HUES6 (cell line): ENCODE measurements around the gene RAPGEF4.

Experiments
- H3K27ac ChIP-seq: 2 replicates; pipeline ENCODE4 v1.7.0; 2013; ENCODE audit warnings: low read depth, mild to moderate bottlenecking, low read length, inconsistent platforms
- H3K27me3 ChIP-seq: 2 replicates; pipeline ENCODE4 v1.6.1; 2013; ENCODE audit warnings: low read length; ENCODE audit not compliant: control insufficient read depth, insufficient read depth
- H3K36me3 ChIP-seq: 2 replicates; pipeline ENCODE4 v1.6.1; 2013; ENCODE audit warnings: low read length; ENCODE audit not compliant: control insufficient read depth, insufficient read depth
- H3K4me1 ChIP-seq: 2 replicates; pipeline ENCODE4 v1.6.1; 2013; ENCODE audit warnings: low read length; ENCODE audit not compliant: control insufficient read depth, insufficient read depth
- H3K4me3 ChIP-seq: 2 replicates; pipeline ENCODE4 v1.5.1; 2013; ENCODE audit warnings: low read depth, low read length
- H3K9ac ChIP-seq: one replicate; pipeline ENCODE4 v1.6.1; 2013; ENCODE audit warnings: mild to moderate bottlenecking, low read length
- H3K9me3 ChIP-seq: 2 replicates; pipeline ENCODE4 v1.6.1; 2013; ENCODE audit warnings: low read depth, low read length; ENCODE audit not compliant: control insufficient read depth, insufficient read depth

RAPGEF4 gene

GRCh38 chr2:172751564-172751963 is 15.9 kb downstream of the RAPGEF4 start:
- Histone ChIP-seq H3K27me3 (no peaks in the 10 kb centered on the region), H3K4me3 (no peak overlapping the region), H3K4me1 (no peaks in the 10 kb centered on the region)

DNA sequence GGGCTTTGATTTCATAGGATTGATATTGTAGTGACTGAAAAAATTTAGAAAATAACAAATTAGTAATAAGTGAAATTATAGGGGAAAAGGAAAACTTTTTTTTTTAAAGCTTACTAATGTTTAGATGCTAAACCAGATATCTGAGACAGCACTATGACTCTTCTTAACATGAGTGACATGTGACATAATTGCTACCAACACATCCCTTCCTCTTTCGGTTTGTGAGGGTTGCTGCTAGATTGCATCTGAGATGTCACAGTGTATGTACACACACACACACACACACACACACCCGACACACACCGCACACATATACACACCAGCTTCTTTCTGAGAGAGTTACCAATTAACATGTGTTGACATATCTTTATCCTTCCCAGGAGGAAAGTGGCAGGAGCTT is 18.0 kb downstream of the RAPGEF4 start:
- Histone ChIP-seq H3K27ac (no peak overlapping the region), H3K9me3 (peaks cover 15% of the 10 kb centered on the region), H3K27me3 (no peaks in the 10 kb centered on the region), H3K9ac (no peak overlapping the region), H3K4me3 (no peak overlapping the region), H3K36me3 (no peaks in the 10 kb centered on the region), H3K4me1 (no peaks in the 10 kb centered on the region)

More at GRCh38 chr2:172751564-172751963, 15.9 kb downstream of the RAPGEF4 start:
- H3K27ac ChIP-seq = no peak overlapping the region
- no peaks in the 10 kb centered on the region for H3K36me3 ChIP-seq
- H3K9me3 ChIP-seq = peaks cover 26% of the 10 kb centered on the region
- H3K9ac ChIP-seq = no peak overlapping the region

GRCh38 chr2:172759441-172759840 is 23.8 kb downstream of the RAPGEF4 start:
- Histone ChIP-seq H3K36me3 (no peaks in the 10 kb centered on the region), H3K27me3 (no peaks in the 10 kb centered on the region), H3K4me3 (no peak overlapping the region), H3K9ac (no peak overlapping the region), H3K9me3 (peaks cover 10% of the 10 kb centered on the region; the same call in 1 of the 2 replicates), H3K27ac (no peak overlapping the region), H3K4me1 (no peaks in the 10 kb centered on the region)

DNA sequence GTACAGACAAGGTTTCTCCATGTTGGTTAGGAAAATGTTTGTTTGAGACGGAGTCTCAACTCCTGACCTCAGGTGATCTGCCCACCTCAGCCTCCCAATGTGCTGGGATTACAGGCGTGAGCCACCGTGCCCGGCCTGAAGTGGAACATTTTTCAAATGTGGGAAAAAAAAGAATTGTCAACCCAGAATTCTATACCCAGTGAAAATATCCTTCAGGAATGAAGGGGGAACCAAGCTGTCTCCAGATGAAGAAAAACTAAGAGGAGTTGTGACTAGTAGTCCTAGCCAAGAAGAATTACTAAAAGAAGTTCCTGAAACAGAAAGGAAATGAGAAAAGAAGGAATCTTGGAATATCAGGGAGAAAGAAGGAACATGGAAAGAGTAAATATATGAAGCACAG is 25.7 kb downstream of the RAPGEF4 start:
- Histone ChIP-seq H3K9ac (no peak overlapping the region), H3K27me3 (no peaks in the 10 kb centered on the region), H3K36me3 (no peaks in the 10 kb centered on the region), H3K4me3 (no peak overlapping the region), H3K27ac (no peak overlapping the region), H3K4me1 (no peaks in the 10 kb centered on the region), H3K9me3 (peaks cover 10% of the 10 kb centered on the region; the same call in 1 of the 2 replicates)

DNA sequence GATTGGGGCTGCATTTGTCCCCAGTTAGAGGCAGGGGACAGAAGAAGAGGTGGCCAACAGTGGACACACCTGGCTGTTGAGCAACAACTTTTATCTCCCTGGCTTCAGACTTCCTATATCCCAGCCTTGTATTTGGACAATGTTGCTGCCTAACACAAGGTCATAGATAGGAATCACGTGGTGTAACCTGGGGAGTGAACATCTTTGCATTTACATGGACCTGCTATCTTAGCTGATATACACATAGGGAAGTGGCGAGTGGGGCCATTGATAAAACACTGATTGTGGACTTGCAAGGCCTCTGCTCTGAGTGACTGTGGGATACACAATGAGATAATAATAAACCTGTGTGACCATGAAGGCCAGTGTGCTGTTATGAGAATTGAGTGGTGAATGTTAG is 26.9 kb downstream of the RAPGEF4 start:
- H3K36me3 ChIP-seq = no peaks in the 10 kb centered on the region
- H3K4me1 ChIP-seq = no peaks in the 10 kb centered on the region
- no peaks in the 10 kb centered on the region for H3K27me3 ChIP-seq
- no peak overlapping the region for H3K4me3 ChIP-seq
- peaks cover 10% of the 10 kb centered on the region; the same call in 1 of the 2 replicates for H3K9me3 ChIP-seq
- H3K27ac ChIP-seq = no peak overlapping the region
- no peak overlapping the region for H3K9ac ChIP-seq

DNA sequence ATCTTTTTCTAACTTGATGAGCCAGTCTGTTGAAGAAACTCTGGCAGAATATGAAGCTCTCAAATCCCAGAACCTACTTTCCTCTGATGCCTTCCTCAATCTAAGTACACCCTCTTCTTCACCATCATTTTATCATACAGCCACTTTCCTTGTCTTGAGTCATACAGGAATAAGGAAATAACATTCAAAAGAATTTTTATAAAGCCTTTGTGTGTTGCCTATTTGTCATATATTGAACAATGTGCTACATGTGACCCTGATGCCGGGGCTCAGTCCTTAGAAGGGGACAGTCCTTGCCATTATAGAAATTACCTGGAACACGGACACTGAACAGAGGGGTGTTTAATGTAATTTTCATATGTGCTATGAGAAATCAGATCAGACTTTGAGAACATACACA is 27.4 kb downstream of the RAPGEF4 start:
- no peak overlapping the region for H3K9ac ChIP-seq
- H3K4me3 ChIP-seq = no peak overlapping the region
- H3K27me3 ChIP-seq = no peaks in the 10 kb centered on the region
- no peaks in the 10 kb centered on the region for H3K4me1 ChIP-seq
- no peak overlapping the region for H3K27ac ChIP-seq
- H3K9me3 ChIP-seq = peaks cover 10% of the 10 kb centered on the region; the same call in 1 of the 2 replicates
- no peaks in the 10 kb centered on the region for H3K36me3 ChIP-seq

DNA sequence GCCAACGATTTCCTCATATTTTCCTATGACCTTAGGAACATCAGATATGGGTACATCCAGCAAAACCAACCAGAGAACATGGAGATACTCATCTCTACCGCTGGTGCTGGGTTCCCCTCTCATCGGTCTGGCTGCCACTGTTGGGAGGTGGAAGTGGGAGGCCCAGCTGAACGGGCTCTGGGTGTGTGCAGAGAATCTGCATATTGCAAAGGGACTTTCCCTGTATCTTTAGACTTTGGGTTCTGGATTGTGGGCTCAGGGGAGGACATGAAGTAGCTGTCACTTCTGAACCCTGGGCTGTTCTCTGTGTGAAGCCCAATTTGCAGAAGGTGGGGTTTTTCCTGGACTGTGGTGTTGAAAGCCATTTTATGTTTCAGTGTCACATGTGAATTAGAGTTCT is 30.0 kb downstream of the RAPGEF4 start:
- H3K9me3 ChIP-seq = peaks cover 9% of the 10 kb centered on the region; the same call in 1 of the 2 replicates
- no peaks in the 10 kb centered on the region; the same call in 1 of the 2 replicates for H3K4me1 ChIP-seq
- H3K36me3 ChIP-seq = no peaks in the 10 kb centered on the region
- no peak overlapping the region for H3K9ac ChIP-seq
- H3K4me3 ChIP-seq = no peak overlapping the region
- H3K27ac ChIP-seq = no peak overlapping the region
- no peaks in the 10 kb centered on the region for H3K27me3 ChIP-seq

DNA sequence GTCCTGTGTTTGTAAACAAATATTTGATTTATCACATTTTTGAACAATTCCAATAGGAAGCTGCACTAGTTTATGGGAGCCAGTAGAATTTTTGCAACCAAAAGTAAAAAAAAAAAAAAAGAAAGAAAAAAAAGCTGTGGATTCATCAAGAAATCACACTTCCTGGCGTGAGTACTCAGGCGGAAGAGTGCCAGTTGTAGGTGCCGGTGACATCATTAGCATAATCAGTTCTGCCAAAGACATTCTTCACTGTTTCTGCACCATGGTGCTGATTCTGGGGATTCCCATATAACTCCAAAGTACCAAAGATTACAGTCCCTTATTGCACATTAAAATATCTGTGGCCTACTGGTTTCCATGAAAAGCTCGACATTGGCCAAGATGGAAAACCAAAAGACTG is 32.8 kb downstream of the RAPGEF4 start:
- H3K36me3 ChIP-seq = no peaks in the 10 kb centered on the region
- no peaks in the 10 kb centered on the region for H3K9me3 ChIP-seq
- H3K9ac ChIP-seq = no peak overlapping the region
- no peaks in the 10 kb centered on the region; the same call in 1 of the 2 replicates for H3K4me1 ChIP-seq
- H3K27me3 ChIP-seq = no peaks in the 10 kb centered on the region
- H3K4me3 ChIP-seq = no peak overlapping the region
- no peak overlapping the region for H3K27ac ChIP-seq

DNA sequence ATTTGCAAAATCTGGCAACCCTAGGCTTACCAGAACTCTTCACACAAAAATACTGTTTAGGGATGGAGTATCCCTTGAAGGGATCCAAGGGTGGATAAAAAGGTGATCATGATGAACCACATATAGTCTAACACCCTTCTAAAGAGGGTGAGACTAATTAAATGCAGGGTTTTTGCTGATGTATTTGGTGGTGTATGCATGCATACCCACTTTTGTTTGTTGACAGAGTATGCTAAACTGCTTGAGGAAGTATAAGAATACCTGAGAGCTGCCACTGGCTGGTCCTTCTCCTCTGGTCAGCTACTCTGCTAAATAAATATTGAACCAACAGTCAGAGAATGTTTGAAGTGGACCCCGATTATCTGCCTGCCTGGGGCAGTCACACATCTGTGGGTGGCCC is 34.2 kb downstream of the RAPGEF4 start:
- no peaks in the 10 kb centered on the region for H3K36me3 ChIP-seq
- H3K9me3 ChIP-seq = no peaks in the 10 kb centered on the region
- no peaks in the 10 kb centered on the region; the same call in 1 of the 2 replicates for H3K4me1 ChIP-seq
- no peak overlapping the region for H3K27ac ChIP-seq
- no peak overlapping the region for H3K9ac ChIP-seq
- no peaks in the 10 kb centered on the region for H3K27me3 ChIP-seq
- no peak overlapping the region for H3K4me3 ChIP-seq

DNA sequence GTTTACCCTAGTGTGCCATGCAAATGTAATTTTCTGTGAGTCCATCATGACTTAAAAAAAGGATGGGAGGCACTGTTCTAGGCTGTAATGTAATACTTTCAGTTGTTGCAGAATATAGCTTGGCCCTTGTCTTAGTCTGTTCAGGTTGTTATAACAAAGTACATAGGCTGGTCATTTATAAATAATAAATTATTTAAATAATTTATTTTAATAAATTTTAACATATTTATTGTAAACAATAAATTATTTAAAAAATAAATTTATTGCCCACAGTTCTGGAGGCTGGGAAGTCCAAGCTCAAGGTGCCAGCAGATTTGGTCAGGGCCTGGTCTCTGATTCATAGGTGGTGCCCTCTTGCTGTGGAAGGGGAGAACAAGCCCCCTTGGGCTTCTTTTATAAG is 35.2 kb downstream of the RAPGEF4 start:
- Histone ChIP-seq H3K9ac (no peak overlapping the region), H3K36me3 (no peaks in the 10 kb centered on the region), H3K9me3 (no peaks in the 10 kb centered on the region), H3K4me1 (no peaks in the 10 kb centered on the region; the same call in 1 of the 2 replicates), H3K27me3 (no peaks in the 10 kb centered on the region), H3K27ac (no peak overlapping the region), H3K4me3 (no peak overlapping the region)

DNA sequence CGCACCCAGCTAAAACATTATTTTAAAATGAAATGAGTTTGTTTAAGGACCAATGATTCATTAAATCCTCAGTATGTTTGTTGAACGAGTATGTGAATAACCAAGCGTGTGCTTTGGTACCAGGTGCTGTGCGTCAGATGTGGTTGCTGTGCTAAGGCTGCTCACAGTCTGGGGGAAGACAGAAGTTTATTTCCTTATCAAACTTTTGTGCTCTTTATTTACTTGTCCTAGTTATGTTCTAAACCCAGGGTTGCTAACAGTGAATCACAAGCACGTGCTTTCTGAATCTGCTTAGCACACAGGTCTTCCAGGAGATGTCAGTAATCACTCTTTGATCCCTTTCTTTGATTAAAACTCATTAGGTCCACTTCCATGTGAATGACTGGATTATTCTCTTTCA is 37.0 kb downstream of the RAPGEF4 start:
- no peaks in the 10 kb centered on the region for H3K36me3 ChIP-seq
- no peaks in the 10 kb centered on the region for H3K9me3 ChIP-seq
- no peak overlapping the region for H3K9ac ChIP-seq
- no peaks in the 10 kb centered on the region; the same call in 1 of the 2 replicates for H3K4me1 ChIP-seq
- no peak overlapping the region for H3K4me3 ChIP-seq
- no peaks in the 10 kb centered on the region for H3K27me3 ChIP-seq
- H3K27ac ChIP-seq = no peak overlapping the region

DNA sequence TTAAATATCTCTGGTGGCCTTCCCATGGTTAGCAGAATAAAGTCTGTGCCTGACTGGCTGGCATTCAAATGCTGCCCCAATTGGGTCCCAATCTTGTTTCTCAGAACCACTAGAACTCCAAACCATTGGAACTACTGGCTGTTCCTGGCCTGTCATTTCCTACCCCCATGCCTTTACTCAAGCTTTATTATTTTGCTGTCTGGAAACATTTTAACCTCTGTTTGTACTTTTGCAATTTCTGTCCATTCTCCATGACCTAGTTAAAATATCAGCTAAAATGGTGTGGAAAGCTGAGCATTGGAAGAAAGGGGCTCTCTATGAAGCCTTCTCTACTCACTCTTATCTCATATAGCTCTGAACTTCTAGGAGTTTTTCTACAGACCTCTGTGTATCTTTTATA is 38.7 kb downstream of the RAPGEF4 start:
- no peaks in the 10 kb centered on the region for H3K9me3 ChIP-seq
- no peak overlapping the region for H3K9ac ChIP-seq
- no peak overlapping the region for H3K4me3 ChIP-seq
- H3K27ac ChIP-seq = no peak overlapping the region
- H3K36me3 ChIP-seq = no peaks in the 10 kb centered on the region
- H3K4me1 ChIP-seq = no peaks in the 10 kb centered on the region; the same call in 1 of the 2 replicates
- H3K27me3 ChIP-seq = no peaks in the 10 kb centered on the region
